ENCODE measurements around the gene PIGK.

- TF ChIP-seq CTCF (IDR thresholded peaks at IDR 0.05) (no peak), EP300 (IDR thresholded peaks at IDR 0.05) (no peak), POLR2A (IDR thresholded peaks at IDR 0.05) (no peak), POLR2AphosphoS5 (IDR thresholded peaks at IDR 0.05) (no peak)
Measured at GRCh38 chr1:77230051-77230450, 10.8 kb upstream of the PIGK start.

Measured in stomach (tissue), 4 donors.